HG03342 (cell line): ENCODE measurements around the gene DPCD.
"Not testable (repeated sequence)": the region's sequence is repeated elsewhere in the genome, so short reads cannot be mapped to it uniquely, and the experiment has no call there.

Experiments used
- ATAC-seq: cut with Tn5 transposase; IDR thresholded peaks from one replicate; pipeline ENCODE4 v1.9.1; 2021; ENCODE audit warnings: mild to moderate bottlenecking, moderate library complexity; ENCODE audit not compliant: unreplicated experiment

The DPCD gene

GRCh38 chr10:101617102-101617823, 29.1 kb downstream of the DPCD start:
- ATAC-seq = peak; percentile 50

GRCh38 chr10:101617824-101618568, 29.9 kb downstream of the DPCD start:
- peak; percentile 23 for ATAC-seq

GRCh38 chr10:101618871-101619270, 30.8 kb downstream of the DPCD start:
- no peak for ATAC-seq

- no peak for ATAC-seq
These were observed 31.9 kb downstream of the DPCD start for GRCh38 chr10:101619983-101620382.

GRCh38 chr10:101623528-101623927, 35.4 kb downstream of the DPCD start:
- no peak for ATAC-seq

GRCh38 chr10:101624526-101625102, 36.5 kb downstream of the DPCD start:
- ATAC-seq = no peak

GRCh38 chr10:101625821-101626412, 37.8 kb downstream of the DPCD start:
- ATAC-seq = no peak

GRCh38 chr10:101629837-101630632, 41.9 kb downstream of the DPCD start:
- no peak for ATAC-seq

GRCh38 chr10:101630633-101630920, 42.5 kb downstream of the DPCD start:
- no peak for ATAC-seq

- no peak for ATAC-seq
These were observed 43.8 kb downstream of the DPCD start for GRCh38 chr10:101631821-101632475.

GRCh38 chr10:101633510-101633909, 45.4 kb downstream of the DPCD start:
- not testable (repeated sequence) for ATAC-seq

- ATAC-seq = no peak
These were observed 51.2 kb downstream of the DPCD start for GRCh38 chr10:101639141-101639900.

GRCh38 chr10:101643546-101643945, 55.4 kb downstream of the DPCD start:
- no peak for ATAC-seq

- no peak for ATAC-seq
These were observed 55.9 kb downstream of the DPCD start for GRCh38 chr10:101644002-101644401.

- ATAC-seq = no peak
These were observed 57.5 kb downstream of the DPCD start for GRCh38 chr10:101645659-101646058.

- no peak for ATAC-seq
These were observed 58.2 kb downstream of the DPCD start for GRCh38 chr10:101646364-101646763.

GRCh38 chr10:101647255-101647654, 59.1 kb downstream of the DPCD start:
- no peak for ATAC-seq

- no peak for ATAC-seq
These were observed 61.5 kb downstream of the DPCD start for GRCh38 chr10:101649525-101650085.

GRCh38 chr10:101650863-101651262, 62.7 kb downstream of the DPCD start:
- no peak for ATAC-seq
